Heart left ventricle (tissue), 16 donors: ENCODE results near the gene CCDC87. TPM values are rescaled to one million over a fixed set of nuclear protein-coding genes. Genes with fewer than 3 reads are reported as not detected.
A peak's percentile ranks its signal among the peaks of the same experiment; 100 is the strongest.

Experiments used
- ATAC-seq, 4 donors: fragments of 200-7000 bp; cut with Tn5 transposase; one replicate each; pipeline ENCODE4 v1.9.1; 2020 to 2022; ENCODE audit warnings: moderate library complexity in 4 of 4, mild to moderate bottlenecking in 3 of 4, moderate number of reproducible peaks in 1 of 4
- DNase-seq, 5 donors: peaks; one replicate each; pipeline ENCODE4 v3.0.0-alpha.2; 2020
- H3K27ac ChIP-seq, 12 donors: fragments of 200-600 bp; sonication (generic) in 4 of 12; one replicate each; pipeline versions ENCODE4 v1.5.0 to v1.8.0; 2016 to 2022; ENCODE audit warnings: mild to moderate bottlenecking in 2 of 12
- H3K27me3 ChIP-seq, 9 donors: fragments of 200-600 bp; sonication (generic) in 2 of 9; one replicate each; pipeline versions ENCODE4 v1.5.1 to v1.8.0; 2016 to 2022; ENCODE audit warnings: mild to moderate bottlenecking in 3 of 9
- H3K36me3 ChIP-seq, 9 donors: fragments of 200-600 bp; sonication (generic) in 2 of 9; one replicate each; pipeline versions ENCODE4 v1.5.0 to v1.8.0; 2018 to 2022; ENCODE audit warnings: mild to moderate bottlenecking in 2 of 9
- H3K4me1 ChIP-seq, 12 donors: fragments of 200-600 bp; sonication (generic) in 4 of 12; one replicate each; pipeline versions ENCODE4 v1.5.0 to v1.8.0; 2016 to 2022; ENCODE audit warnings: mild to moderate bottlenecking in 3 of 12
- H3K4me3 ChIP-seq, 12 donors: fragments of 200-600 bp; sonication (generic) in 4 of 12; one replicate each; pipeline versions ENCODE4 v1.5.0 to v1.8.0; 2017 to 2022; ENCODE audit warnings: mild to moderate bottlenecking in 9 of 12, moderate library complexity in 4 of 12
- H3K9me3 ChIP-seq, 12 donors: fragments of 200-600 bp; sonication (generic) in 4 of 12; one replicate each; pipeline versions ENCODE4 v1.5.0 to v1.8.0; 2016 to 2022; ENCODE audit warnings: mild to moderate bottlenecking in 1 of 12
- POLR2A ChIP-seq, 2 donors: fragments of 450-650 bp; IDR thresholded peaks; one replicate each; pipeline ENCODE4 v1.6.1; 2017; ENCODE audit warnings: antibody characterized with exemption in 2 of 2, mild to moderate bottlenecking in 2 of 2, moderate library complexity in 2 of 2
- WGBS, 4 donors: extraction: QIAGEN DNeasy Blood & Tissue Kit in 2 of 4; methylation state at CpG; one replicate each; pipeline versions ENCODE4 v1.1.5 to v1.1.7; 2013 to 2018; 5-methylcytosine and 5-hydroxymethylcytosine counted together
- intact Hi-C, 10 donors: fragments of 100-400 bp; cut with DNase I; formaldehyde crosslinking; loops; one replicate each; pipeline versions ENCODE4 v1.11.1 to v1.14.2; 2022
- polyA plus RNA-seq, 2 donors: library from polyadenylated mRNA; stranded (reverse); fragments of 200-250 nt; gene quantifications; one replicate each; pipeline ENCODE4 v1.2.3, GENCODE V29; 2013
- total RNA-seq, 9 donors: library from RNA; depleted of rRNA in 2 of 9; stranded (reverse); fragments of >200 nt in 2 of 9; fragmentation: NEBNext Ultra II Directional in 3 of 9; extraction: Animal tissue kit (Norgen Biotek cat#: 25700) in 3 of 9; gene quantifications; one replicate each; pipeline versions ENCODE4 v1.1.0 to v1.2.4, GENCODE V29; 2016 to 2023
- TF ChIP-seq, protein P1 (sequence below), 12 donors: fragments of 200-600 bp; sonication (generic) in 4 of 12; IDR thresholded peaks; one replicate each; pipeline versions ENCODE4 v1.5.0 to v1.8.0; 2018 to 2022; ENCODE audit warnings: antibody characterized with exemption in 12 of 12, mild to moderate bottlenecking in 5 of 12
- donor health status: ischemic (EF 13 %, LVEDD 7.1; RV severe dilation, severe dysfunction).
- donor health status: healthy with polysubstance abuse.
- donor health status: DM: no; HTN: yes; CAD: no.
- donor health status: DM: no; HTN: no; CAD: no.
- donor health status: ischemic (EF 25% LVEDD 6.9; RV normal size, moderate dysfunction).
- donor health status: ischemic (EF 25% LVEDD 5.7; RV mildly dilated, moderate dysfunction).
- donor health status: healthy.
- donor health status: DM: yes; HTN: yes; CAD: no.
- donor health status: ischemic (EF 35%, LVEDD 5.7; RV mildly dilated, moderate dysfunction).
- donor health status: nonischemic (EF 11% LVEDD 7.7; RV severe dilation, severe dysfunction).
- donor health status: DM: yes; HTN: yes; CAD: no.
- donor health status: PGD.
- donor health status: ischemic (EF 29% LVEDD 5.4; RV normal size, mild dysfunction).
- donor health status: nonischemic (EF 23%, LVEDD 6.1; RV moderate dilation, normal function).

Gene CCDC87
- total and polyA plus RNA-seq, 11 donors, result 0.14 to 0.63 (median 0.25) TPM

GRCh38 chr11:66550887-66551286 is 42.0 kb downstream of the CCDC87 start:
- Histone ChIP-seq H3K4me3 (no peak overlapping the region), H3K27ac (no peak overlapping the region), H3K36me3 (no peaks in the 10 kb centered on the region), H3K27me3 (no peaks in the 10 kb centered on the region), H3K4me1 (peaks cover 0 to 11% (median 7%) of the 10 kb centered on the region in 12 donors), H3K9me3 (no peaks in the 10 kb centered on the region)
- intact Hi-C loops, result no loop called here
- DNase-seq, result no peak
- no peak for TF ChIP-seq POLR2A (IDR thresholded peaks at IDR 0.05)
- TF ChIP-seq, protein P1, sequence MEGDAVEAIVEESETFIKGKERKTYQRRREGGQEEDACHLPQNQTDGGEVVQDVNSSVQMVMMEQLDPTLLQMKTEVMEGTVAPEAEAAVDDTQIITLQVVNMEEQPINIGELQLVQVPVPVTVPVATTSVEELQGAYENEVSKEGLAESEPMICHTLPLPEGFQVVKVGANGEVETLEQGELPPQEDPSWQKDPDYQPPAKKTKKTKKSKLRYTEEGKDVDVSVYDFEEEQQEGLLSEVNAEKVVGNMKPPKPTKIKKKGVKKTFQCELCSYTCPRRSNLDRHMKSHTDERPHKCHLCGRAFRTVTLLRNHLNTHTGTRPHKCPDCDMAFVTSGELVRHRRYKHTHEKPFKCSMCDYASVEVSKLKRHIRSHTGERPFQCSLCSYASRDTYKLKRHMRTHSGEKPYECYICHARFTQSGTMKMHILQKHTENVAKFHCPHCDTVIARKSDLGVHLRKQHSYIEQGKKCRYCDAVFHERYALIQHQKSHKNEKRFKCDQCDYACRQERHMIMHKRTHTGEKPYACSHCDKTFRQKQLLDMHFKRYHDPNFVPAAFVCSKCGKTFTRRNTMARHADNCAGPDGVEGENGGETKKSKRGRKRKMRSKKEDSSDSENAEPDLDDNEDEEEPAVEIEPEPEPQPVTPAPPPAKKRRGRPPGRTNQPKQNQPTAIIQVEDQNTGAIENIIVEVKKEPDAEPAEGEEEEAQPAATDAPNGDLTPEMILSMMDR (IDR thresholded peaks at IDR 0.05), result no peak
- WGBS, 4 donors, result 82 to 89% (median 86%) methylated on average over 4 of the region's 4 CpGs
- ATAC-seq, result no peak

- WGBS, 4 donors, result 87 to 99% (median 91%) methylated on average over 3 of the region's 3 CpGs
- no peak for TF ChIP-seq POLR2A (IDR thresholded peaks at IDR 0.05)
- TF ChIP-seq, protein P1 (IDR thresholded peaks at IDR 0.05), result no peak
- H3K27me3 ChIP-seq, result no peaks in the 10 kb centered on the region
- no peak overlapping the region for H3K27ac ChIP-seq
- H3K36me3 ChIP-seq, result no peaks in the 10 kb centered on the region
- intact Hi-C loops, result no loop called here
- no peak for ATAC-seq
- no peaks in the 10 kb centered on the region for H3K9me3 ChIP-seq
- peaks cover 2 to 21% (median 15%) of the 10 kb centered on the region in 12 donors for H3K4me1 ChIP-seq
- DNase-seq, result no peak
- no peak overlapping the region for H3K4me3 ChIP-seq
Observed at GRCh38 chr11:66549696-66550095, 43.2 kb downstream of the CCDC87 start.

DNA sequence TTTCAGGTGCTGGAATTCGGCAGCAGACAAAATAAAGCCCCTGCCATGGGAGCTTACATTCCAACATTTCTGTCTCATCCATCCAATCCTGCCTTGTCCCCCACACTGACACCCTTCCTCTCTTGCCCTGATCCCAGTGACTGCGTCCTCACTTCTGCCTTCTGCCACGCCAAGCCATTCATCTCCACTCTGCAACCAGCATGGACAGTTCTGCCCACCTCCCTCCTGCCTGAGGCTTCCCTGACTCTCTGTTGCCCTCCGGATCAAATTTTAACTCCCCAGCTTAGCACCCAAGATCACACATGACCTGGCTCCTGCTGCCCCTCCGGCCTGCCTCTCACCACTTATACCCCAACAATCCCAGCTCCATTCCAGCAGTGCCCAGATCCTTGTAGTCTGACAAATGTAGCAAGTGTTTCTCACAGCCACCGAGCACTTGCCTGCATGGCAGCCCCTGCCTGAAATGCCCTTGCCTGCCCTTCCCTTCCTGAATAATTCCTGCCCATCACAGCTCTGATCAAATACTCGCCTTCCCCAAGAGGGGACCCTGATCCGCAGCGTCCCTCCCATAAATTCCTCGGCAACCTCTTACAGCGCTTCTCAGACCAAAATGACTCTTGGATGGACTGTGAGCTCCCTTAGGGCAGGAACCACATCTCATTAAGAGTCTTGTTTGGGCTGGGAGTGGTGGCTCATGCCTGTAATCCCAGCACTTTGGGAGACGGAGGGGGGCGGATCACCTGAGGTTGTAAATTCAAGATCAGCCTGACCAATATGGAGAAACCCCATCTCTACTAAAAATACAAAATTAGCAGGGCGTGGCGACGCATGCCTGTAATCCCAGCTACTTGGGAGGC is 43.9 kb downstream of the CCDC87 start:
- Histone ChIP-seq H3K27me3 (no peaks in the 10 kb centered on the region), H3K36me3 (no peaks in the 10 kb centered on the region), H3K4me3 (no peak overlapping the region), H3K27ac (no peak overlapping the region), H3K9me3 (no peaks in the 10 kb centered on the region), H3K4me1 (peaks cover 2 to 28% (median 19%) of the 10 kb centered on the region in 12 donors)
- WGBS, 4 donors, result 53 to 55% (median 55%) methylated on average over 16 of the region's 16 CpGs
- TF ChIP-seq POLR2A (IDR thresholded peaks at IDR 0.05), result no peak
- TF ChIP-seq, protein P1 (IDR thresholded peaks at IDR 0.05), result no peak
- DNase-seq, result no peak
- no peak for ATAC-seq
- intact Hi-C loops, result no loop called here

- intact Hi-C loops, result no loop called here
- Histone ChIP-seq H3K27me3 (no peaks in the 10 kb centered on the region), H3K4me1 (peaks cover 2 to 37% (median 22%) of the 10 kb centered on the region in 12 donors), H3K27ac (peak overlapping the region in 1 of 12 donors; percentile 85), H3K4me3 (no peak overlapping the region), H3K9me3 (no peaks in the 10 kb centered on the region), H3K36me3 (peaks cover 0 to 2% (median 0%) of the 10 kb centered on the region in 9 donors)
- TF ChIP-seq POLR2A (IDR thresholded peaks at IDR 0.05), result no peak
- TF ChIP-seq, protein P1 (IDR thresholded peaks at IDR 0.05), result no peak
- DNase-seq (no peak), ATAC-seq (no peak)
- 45 to 60% (median 54%) methylated on average over 7 to 11 of the region's 11 CpGs for WGBS, 4 donors
Observed at GRCh38 chr11:66548041-66548440, 44.8 kb downstream of the CCDC87 start.
